ENCODE results near the gene POLR2E. TPM values are rescaled to one million over a fixed set of nuclear protein-coding genes. Genes with fewer than 3 reads are reported as not detected.

The POLR2E gene
- total RNA-seq, 1 experiment from 2014 or later: 281 TPM

- ATAC-seq: no peak
- no peaks in the 10 kb centered on the region for H3K27me3 ChIP-seq (ENCODE audit: insufficient read depth, low read length)
- RAD21 ChIA-PET (ENCODE audit: low non-redundant PET in 1 of 2, low total read pairs in 2 of 2, uncharacterized antibody in 2 of 2, unreplicated experiment in 2 of 2): no interaction called here
Observed at GRCh38 chr19:1139126-1139525, 44.0 kb upstream of the POLR2E start.

GRCh38 chr19:1138121-1138520 lies 42.9 kb upstream of the POLR2E start:
- DNase-seq (ENCODE audit: low read depth, low spot score) (no peak), ATAC-seq (no peak)
- ChIA-PET POLR2A (no interaction called here), RAD21 (ENCODE audit: low non-redundant PET in 1 of 2, low total read pairs in 2 of 2, uncharacterized antibody in 2 of 2, unreplicated experiment in 2 of 2) (no interaction called here), CTCF (no interaction called here)
- Histone ChIP-seq H3K4me3 (replicated peaks in 1 of 2; ENCODE audit: low read depth in 1 of 2, low read length in 2 of 2) (no peak overlapping the region), H3K4me1 (ENCODE audit: control insufficient read depth in 1 of 2, insufficient read depth in 2 of 2, low read length in 2 of 2) (peaks cover 0 to 4% of the 10 kb centered on the region in 2 experiments; a peak in 1 of 4 replicates), H3K79me2 (ENCODE audit: insufficient read depth, low read length) (peaks cover 14% of the 10 kb centered on the region; the same call in 1 of the 2 replicates), H2AFZ (ENCODE audit: low read depth, low read length, poor library complexity, severe bottlenecking) (no peak overlapping the region), H3K9ac (ENCODE audit: low read length) (no peak overlapping the region), H3K36me3 (ENCODE audit: control insufficient read depth in 1 of 2, insufficient read depth in 2 of 2, low read length in 2 of 2) (peaks cover 2 to 11% of the 10 kb centered on the region in 2 experiments; a peak in 1 of 4 replicates), H3K27me3 (ENCODE audit: insufficient read depth, low read length) (no peaks in the 10 kb centered on the region), H3K9me3 (ENCODE audit: control insufficient read depth in 1 of 2, insufficient read depth in 1 of 2, low read depth in 1 of 2, low read length in 2 of 2) (no peaks in the 10 kb centered on the region), H3K27ac (ENCODE audit: low read depth, low read length) (no peak overlapping the region), H3K9me2 (ENCODE audit: insufficient read depth) (no peaks in the 10 kb centered on the region), H4K20me1 (ENCODE audit: insufficient read depth) (no peaks in the 10 kb centered on the region), H3K4me2 (ENCODE audit: low read length) (no peak overlapping the region)
- no TSS peak for BruUV-seq (replicated peaks)
- intact Hi-C loops (cut with micrococcal nuclease): no loop called here
- TF ChIP-seq EGR1 (IDR thresholded peaks at IDR 0.05; ENCODE audit: low read depth) (no peak), CTCF (IDR thresholded peaks at IDR 0.05 in 2 of 3, conservative IDR thresholded peaks at IDR 0.05 in 1 of 3; ENCODE audit: borderline replicate concordance in 1 of 3, insufficient read depth in 1 of 3, low read depth in 2 of 3, low read length in 2 of 3) (no peak), ZNF274 (IDR thresholded peaks at IDR 0.05; ENCODE audit: low read depth, low read length) (no peak), SP1 (IDR thresholded peaks at IDR 0.05; ENCODE audit: low read depth) (no peak), FOSL1 (IDR thresholded peaks at IDR 0.05; ENCODE audit: low read depth) (no peak), CBX3 (IDR thresholded peaks at IDR 0.05; ENCODE audit: low read depth) (no peak), TCF7L2 (IDR thresholded peaks at IDR 0.05; ENCODE audit: borderline replicate concordance, extremely low read depth, insufficient read depth, insufficient read length) (no peak), POLR2AphosphoS5 (IDR thresholded peaks at IDR 0.05; ENCODE audit: low read depth, low read length) (no peak), ELF1 (IDR thresholded peaks at IDR 0.05; ENCODE audit: borderline replicate concordance, low read depth) (no peak), ATF3 (IDR thresholded peaks at IDR 0.05) (no peak)

More at GRCh38 chr19:1139126-1139525, 44.0 kb upstream of the POLR2E start:
- no peaks in the 10 kb centered on the region for H4K20me1 ChIP-seq (ENCODE audit: insufficient read depth)
- H3K9ac ChIP-seq (ENCODE audit: low read length): no peak overlapping the region
- no peak overlapping the region for H3K4me3 ChIP-seq (replicated peaks in 1 of 2; ENCODE audit: low read depth in 1 of 2, low read length in 2 of 2)
- H3K9me2 ChIP-seq (ENCODE audit: insufficient read depth): no peaks in the 10 kb centered on the region
- H3K9me3 ChIP-seq (ENCODE audit: control insufficient read depth in 1 of 2, insufficient read depth in 1 of 2, low read depth in 1 of 2, low read length in 2 of 2): no peaks in the 10 kb centered on the region
- ChIA-PET CTCF (no interaction called here), POLR2A (no interaction called here)
- H3K79me2 ChIP-seq (ENCODE audit: insufficient read depth, low read length): peaks cover 4% of the 10 kb centered on the region; the same call in 1 of the 2 replicates
- intact Hi-C loops (cut with micrococcal nuclease): no loop called here
- DNase-seq (ENCODE audit: low read depth, low spot score): no peak
- H2AFZ ChIP-seq (ENCODE audit: low read depth, low read length, poor library complexity, severe bottlenecking): no peak overlapping the region
- BruUV-seq (replicated peaks): no TSS peak
- no peak for TF ChIP-seq EZH2phosphoT487 (IDR thresholded peaks at IDR 0.05; ENCODE audit: borderline replicate concordance)
- TF ChIP-seq SRF (IDR thresholded peaks at IDR 0.05; ENCODE audit: low read depth): no peak
- no peak for TF ChIP-seq POLR2A (IDR thresholded peaks at IDR 0.05; ENCODE audit: borderline replicate concordance, extremely low read depth, insufficient read depth, insufficient read length)
- no peak for TF ChIP-seq FOSL1 (IDR thresholded peaks at IDR 0.05; ENCODE audit: low read depth)
- no peak for TF ChIP-seq ATF3 (IDR thresholded peaks at IDR 0.05)
- TF ChIP-seq ZFX (IDR thresholded peaks at IDR 0.05): no peak
- no peak for TF ChIP-seq EZH2 (IDR thresholded peaks at IDR 0.05)
- TF ChIP-seq JUND (IDR thresholded peaks at IDR 0.05): no peak
- TF ChIP-seq CEBPB (IDR thresholded peaks at IDR 0.05; ENCODE audit: low read depth): no peak
- TF ChIP-seq ZNF274 (IDR thresholded peaks at IDR 0.05; ENCODE audit: low read depth, low read length): no peak
- TF ChIP-seq MAX (IDR thresholded peaks at IDR 0.05): no peak
- TF ChIP-seq TCF7L2 (IDR thresholded peaks at IDR 0.05; ENCODE audit: borderline replicate concordance, extremely low read depth, insufficient read depth, insufficient read length): no peak
- TF ChIP-seq YY1 (IDR thresholded peaks at IDR 0.05; ENCODE audit: extremely low read depth, insufficient replicate concordance, low read depth, low read length): no peak
- H3K36me3 ChIP-seq (ENCODE audit: control insufficient read depth in 1 of 2, insufficient read depth in 2 of 2, low read length in 2 of 2): peaks cover 2 to 7% of the 10 kb centered on the region in 2 experiments; a peak in 2 of 4 replicates
- H3K4me1 ChIP-seq (ENCODE audit: control insufficient read depth in 1 of 2, insufficient read depth in 2 of 2, low read length in 2 of 2): no peaks in the 10 kb centered on the region; a peak in 1 of 4 replicates
- H3K4me2 ChIP-seq (ENCODE audit: low read length): no peak overlapping the region
- H3K27ac ChIP-seq (ENCODE audit: low read depth, low read length): no peak overlapping the region
